ENCODE results near the gene SECISBP2. TPM values are rescaled to one million over a fixed set of nuclear protein-coding genes. Genes with fewer than 3 reads are reported as not detected.
"Not testable (repeated sequence)": the region's sequence is repeated elsewhere in the genome, so short reads cannot be mapped to it uniquely, and the experiment has no call there.

SECISBP2 gene
- total RNA-seq, 1 experiment from 2014 or later: 15.7 TPM

- no peak overlapping the region for H3K4me2 ChIP-seq (ENCODE audit: low read length)
- no peaks in the 10 kb centered on the region for H3K36me3 ChIP-seq (ENCODE audit: low read depth, low read length)
- H3K79me2 ChIP-seq (ENCODE audit: low read length): no peaks in the 10 kb centered on the region
- intact Hi-C loops (cut with micrococcal nuclease): no loop called here
- no peaks in the 10 kb centered on the region for H3K4me1 ChIP-seq (ENCODE audit: insufficient read depth, low read length)
- no peaks in the 10 kb centered on the region for H3F3A ChIP-seq (ENCODE audit: low read length, unreplicated experiment)
- H3K27ac ChIP-seq (ENCODE audit: low read length): no peak overlapping the region
- DNase-seq (no peak), ATAC-seq (no peak)
- TF ChIP-seq CTCF (conservative IDR thresholded peaks at IDR 0.05; ENCODE audit: low read depth, low read length): no peak
- no peak for TF ChIP-seq EZH2phosphoT487 (IDR thresholded peaks at IDR 0.05; ENCODE audit: borderline replicate concordance, low read length)
- TF ChIP-seq EZH2 (IDR thresholded peaks at IDR 0.05; ENCODE audit: low read length, unreplicated experiment): no peak
- BruUV-seq (replicated peaks): no TSS peak
- H3K27me3 ChIP-seq (ENCODE audit: low read length): no peaks in the 10 kb centered on the region
- H3K4me3 ChIP-seq (ENCODE audit: low read length): no peak overlapping the region
- ChIA-PET POLR2A (ENCODE audit: unreplicated experiment) (no interaction called here), CTCF (no interaction called here)
- no peaks in the 10 kb centered on the region for H4K20me1 ChIP-seq (ENCODE audit: low read length)
- H2AFZ ChIP-seq (ENCODE audit: low read length): no peak overlapping the region
- no peaks in the 10 kb centered on the region for H3K9me2 ChIP-seq (replicated peaks; ENCODE audit: low read length)
- no peak overlapping the region for H3K9ac ChIP-seq (ENCODE audit: low read length)
- H3K9me3 ChIP-seq (ENCODE audit: low read length): no peaks in the 10 kb centered on the region
Observed at GRCh38 chr9:89281106-89281505, 37.2 kb upstream of the SECISBP2 start.

- H3K36me3 ChIP-seq (ENCODE audit: low read depth, low read length); BruUV-seq (replicated peaks); H3K4me2 ChIP-seq (ENCODE audit: low read length); CTCF ChIA-PET; H3F3A ChIP-seq (ENCODE audit: low read length, unreplicated experiment); H3K27ac ChIP-seq (ENCODE audit: low read length); H4K20me1 ChIP-seq (ENCODE audit: low read length); ATAC-seq; H3K9me3 ChIP-seq (ENCODE audit: low read length); H3K4me1 ChIP-seq (ENCODE audit: insufficient read depth, low read length); DNase-seq; H3K4me3 ChIP-seq (ENCODE audit: low read length); intact Hi-C loops (cut with micrococcal nuclease); H3K9me2 ChIP-seq (replicated peaks; ENCODE audit: low read length); POLR2A ChIA-PET (ENCODE audit: unreplicated experiment); H3K79me2 ChIP-seq (ENCODE audit: low read length); H3K27me3 ChIP-seq (ENCODE audit: low read length); H2AFZ ChIP-seq (ENCODE audit: low read length); H3K9ac ChIP-seq (ENCODE audit: low read length): not testable (repeated sequence)
Observed at GRCh38 chr9:89282248-89282968, 35.9 kb upstream of the SECISBP2 start.

GRCh38 chr9:89284076-89284475 is 34.2 kb upstream of the SECISBP2 start:
- Histone ChIP-seq H4K20me1 (ENCODE audit: low read length) (no peaks in the 10 kb centered on the region), H3K4me1 (ENCODE audit: insufficient read depth, low read length) (no peaks in the 10 kb centered on the region), H3F3A (ENCODE audit: low read length, unreplicated experiment) (no peaks in the 10 kb centered on the region), H3K36me3 (ENCODE audit: low read depth, low read length) (no peaks in the 10 kb centered on the region), H2AFZ (ENCODE audit: low read length) (no peak overlapping the region), H3K9me3 (ENCODE audit: low read length) (no peaks in the 10 kb centered on the region), H3K79me2 (ENCODE audit: low read length) (no peaks in the 10 kb centered on the region), H3K27ac (ENCODE audit: low read length) (no peak overlapping the region), H3K9ac (ENCODE audit: low read length) (no peak overlapping the region), H3K9me2 (replicated peaks; ENCODE audit: low read length) (no peaks in the 10 kb centered on the region), H3K4me2 (ENCODE audit: low read length) (no peak overlapping the region), H3K4me3 (ENCODE audit: low read length) (no peak overlapping the region), H3K27me3 (ENCODE audit: low read length) (no peaks in the 10 kb centered on the region)
- no peak for ATAC-seq
- intact Hi-C loops (cut with micrococcal nuclease): no loop called here
- no peak for DNase-seq
- CTCF ChIA-PET: no interaction called here
- BruUV-seq (replicated peaks): no TSS peak
- POLR2A ChIA-PET (ENCODE audit: unreplicated experiment): no interaction called here
- TF ChIP-seq CTCF (conservative IDR thresholded peaks at IDR 0.05; ENCODE audit: low read depth, low read length) (no peak), EZH2phosphoT487 (IDR thresholded peaks at IDR 0.05; ENCODE audit: borderline replicate concordance, low read length) (no peak), EZH2 (IDR thresholded peaks at IDR 0.05; ENCODE audit: low read length, unreplicated experiment) (no peak)

Data from PC-3 (cell line).